Activated CD4-positive, alpha-beta T cell treated with anti-CD3 and anti-CD28 coated beads for 36 hours (primary cell): ENCODE results near the gene FOXRED2. TPM values are rescaled to one million over a fixed set of nuclear protein-coding genes. Genes with fewer than 3 reads are reported as not detected.
"Not testable (repeated sequence)": the region's sequence is repeated elsewhere in the genome, so short reads cannot be mapped to it uniquely, and the experiment has no call there.

Source experiments
- ATAC-seq: fragments of 200-7000 bp; cut with Tn5 transposase; one replicate; pipeline ENCODE4 v1.10.0; 2021; ENCODE audit warnings: mild to moderate bottlenecking, moderate library complexity
- CTCF ChIA-PET: fragments of 350-600 bp; sonication (Branson Sonifier 250); formaldehyde crosslinking; loops from one replicate; lab custom pipeline; 2021; ENCODE audit warnings: antibody characterized with exemption; lab: Charles Lee
- POLR2A ChIA-PET: fragments of 350-600 bp; sonication (Branson Sonifier 250); formaldehyde crosslinking; loops from one replicate; lab custom pipeline; 2021; ENCODE audit warnings: antibody characterized with exemption, inconsistent platforms; lab: Charles Lee
- DNase-seq: peaks from one replicate; pipeline ENCODE4 v3.0.0-alpha.2; 2020
- H3K27ac Mint-ChIP-seq: one replicate; pipeline ENCODE4 v1.8.0; 2021; ENCODE audit warnings: mixed read lengths
- H3K27me3 Mint-ChIP-seq: one replicate; pipeline ENCODE4 v1.8.0; 2021; ENCODE audit warnings: mixed read lengths
- H3K36me3 Mint-ChIP-seq: one replicate; pipeline ENCODE4 v1.8.0; 2021; ENCODE audit warnings: low read depth, mixed read lengths
- H3K4me1 Mint-ChIP-seq: one replicate; pipeline ENCODE4 v1.8.0; 2021; ENCODE audit warnings: mixed read lengths
- H3K4me3 Mint-ChIP-seq: one replicate; pipeline ENCODE4 v1.8.0; 2021; ENCODE audit warnings: mild to moderate bottlenecking, moderate library complexity, mixed read lengths
- H3K9me3 Mint-ChIP-seq: one replicate; pipeline ENCODE4 v1.8.0; 2021; ENCODE audit warnings: low read depth, mixed read lengths
- intact Hi-C, 2 experiments: fragments of 100-400 bp; cut with DNase I in 1 of 2; cut with micrococcal nuclease in 1 of 2; formaldehyde crosslinking; loops; one replicate each; pipeline versions ENCODE4 v1.14.2 to v1.15.1; 2022 to 2024; cut with DNase I, micrococcal nuclease
- total RNA-seq, 2 experiments: library from RNA; stranded (reverse); gene quantifications; one replicate each; pipeline ENCODE4 v1.2.3, GENCODE V29; 2021

FOXRED2 gene
- total RNA-seq, 2 experiments from 2014 or later, result 15.7 to 16.6 TPM

DNA sequence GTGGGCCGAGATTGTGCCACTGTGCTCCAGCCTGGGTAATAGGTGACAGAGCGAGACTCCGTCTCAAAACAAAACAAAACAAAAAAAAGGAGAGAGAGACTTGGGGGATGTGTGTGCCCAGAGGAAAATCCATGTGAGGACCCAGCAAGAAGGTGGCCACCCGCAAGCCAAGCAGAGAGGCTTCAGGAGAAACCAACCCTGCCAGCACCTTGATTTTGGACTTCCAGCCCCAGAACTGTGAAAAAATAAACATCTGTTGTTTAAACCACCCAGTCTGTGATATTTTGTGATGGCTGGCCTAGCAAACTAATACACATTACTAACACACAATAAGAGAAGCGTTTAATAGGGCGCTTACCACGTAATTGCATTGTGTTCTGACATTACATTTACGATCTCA is 46.6 kb downstream of the FOXRED2 start:
- peaks cover 10% of the 10 kb centered on the region for H3K4me1 Mint-ChIP-seq
- intact Hi-C loops, result no loop called here
- H3K27ac Mint-ChIP-seq, result no peak overlapping the region
- ATAC-seq (no peak), DNase-seq (no peak)
- H3K4me3 Mint-ChIP-seq, result no peak overlapping the region
- CTCF ChIA-PET, result interaction anchor here (1.1 to 1.8 kb wide), 2 partner anchors 12 to 158 kb away, joined by 3 to 7 read pairs; no protein-coding TSS in a partner anchor
- POLR2A ChIA-PET, result no interaction called here
- no peaks in the 10 kb centered on the region for H3K27me3 Mint-ChIP-seq
- H3K36me3 Mint-ChIP-seq, result no peaks in the 10 kb centered on the region
- no peaks in the 10 kb centered on the region for H3K9me3 Mint-ChIP-seq

GRCh38 chr22:36457688-36458450 is 49.0 kb downstream of the FOXRED2 start:
- intact Hi-C loops, result no loop called here
- Mint-ChIP-seq H3K4me3 (no peak overlapping the region), H3K4me1 (peaks cover 21% of the 10 kb centered on the region), H3K9me3 (no peaks in the 10 kb centered on the region), H3K27ac (no peak overlapping the region), H3K36me3 (no peaks in the 10 kb centered on the region), H3K27me3 (no peaks in the 10 kb centered on the region)
- ATAC-seq (no peak), DNase-seq (no peak)
- ChIA-PET POLR2A (interaction anchor here (1.0 kb wide), 2 partner anchors 52 to 71 kb away, joined by 3 read pairs; no protein-coding TSS in a partner anchor), CTCF (no interaction called here)

DNA sequence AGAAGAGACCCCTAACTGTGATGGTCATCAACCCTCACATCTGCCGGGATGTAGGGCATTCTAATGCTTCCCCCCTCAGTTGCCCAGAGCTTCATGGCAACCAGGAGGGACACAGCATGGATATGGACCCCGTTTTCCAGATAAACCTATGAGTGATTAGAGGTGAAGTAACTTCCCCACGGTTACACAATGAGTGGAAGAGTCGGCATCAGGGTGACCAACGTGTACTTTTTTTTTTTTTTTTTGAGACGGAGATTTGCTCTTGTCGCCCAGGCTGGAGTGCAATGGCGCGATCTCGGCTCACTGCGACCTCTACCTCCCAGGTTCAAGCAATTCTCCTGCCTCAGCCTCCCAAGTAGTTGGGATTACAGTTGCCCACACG is 50.4 kb downstream of the FOXRED2 start:
- intact Hi-C loops, result no loop called here
- Mint-ChIP-seq H3K9me3 (no peaks in the 10 kb centered on the region), H3K4me3 (no peak overlapping the region), H3K36me3 (no peaks in the 10 kb centered on the region), H3K27ac (peak overlapping the region; percentile 28), H3K4me1 (peaks cover 35% of the 10 kb centered on the region), H3K27me3 (no peaks in the 10 kb centered on the region)
- POLR2A ChIA-PET, result no interaction called here
- DNase-seq (no peak), ATAC-seq (no peak)
- CTCF ChIA-PET, result interaction anchor here (1.3 to 2.9 kb wide), 3 partner anchors 14 to 155 kb away, joined by 4 to 10 read pairs (median 9); no protein-coding TSS in a partner anchor

DNA sequence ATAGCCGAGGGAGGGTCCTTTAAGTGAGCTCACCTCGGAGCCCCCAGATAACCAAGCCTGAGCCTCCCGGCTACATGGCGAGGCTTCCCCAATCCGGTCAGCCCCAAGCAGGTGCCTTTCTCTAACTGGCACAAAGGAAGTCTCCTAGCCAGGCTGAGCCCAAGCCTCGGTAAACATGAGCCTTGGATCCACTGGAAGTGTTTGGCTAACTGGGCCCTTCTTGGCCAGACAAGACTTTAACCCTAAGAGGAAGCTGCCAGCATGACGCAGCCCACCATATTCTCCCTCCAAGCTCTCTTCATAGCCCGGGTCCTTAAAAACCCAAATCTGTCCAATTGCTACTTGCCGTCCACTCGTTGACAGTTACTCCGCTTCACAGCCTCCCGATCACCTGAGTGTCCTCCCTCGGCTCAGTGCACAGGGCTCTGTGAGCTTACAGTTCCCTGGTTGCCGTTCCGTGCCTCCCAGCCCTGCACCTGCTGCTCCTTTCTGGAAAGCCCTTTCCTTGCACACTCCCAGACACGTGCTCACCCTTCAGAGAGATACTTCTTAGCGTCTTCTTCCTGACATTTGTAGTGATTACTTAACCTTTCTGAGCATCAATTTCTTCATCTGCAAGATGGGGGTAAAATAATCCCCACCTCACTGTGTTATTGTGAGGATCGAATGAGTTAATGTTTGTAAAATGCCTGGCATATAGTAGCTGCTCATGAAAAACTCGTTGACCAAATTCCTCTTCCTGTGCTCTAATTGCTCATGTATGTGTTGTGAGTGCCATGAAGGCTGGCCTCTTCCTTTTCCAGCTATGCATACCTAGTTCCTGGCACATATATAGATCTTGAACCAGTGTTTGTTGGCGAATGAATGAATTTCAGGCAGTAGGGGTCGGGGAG is 51.0 kb downstream of the FOXRED2 start:
- ChIA-PET CTCF (interaction anchor here (0.5 to 2.9 kb wide), 10 partner anchors 15 to 1169 kb away, joined by 3 to 10 read pairs (median 3); no protein-coding TSS in a partner anchor), POLR2A (interaction anchor here (0.6 to 1.0 kb wide), 3 partner anchors 27 to 99 kb away, joined by 3 to 4 read pairs (median 3); no protein-coding TSS in a partner anchor)
- Mint-ChIP-seq H3K4me1 (peaks cover 41% of the 10 kb centered on the region), H3K36me3 (no peaks in the 10 kb centered on the region), H3K27me3 (no peaks in the 10 kb centered on the region), H3K27ac (peak overlapping the region; percentile 28), H3K9me3 (no peaks in the 10 kb centered on the region), H3K4me3 (peak overlapping the region; percentile 22)
- ATAC-seq (no peak), DNase-seq (no peak)
- intact Hi-C loops, result loop anchor here (1.0 to 2.0 kb wide), 8 partner anchors 25 to 127 kb away; partner anchors contain the start of genes EIF3D (in 2 of the 2) and TXN2 (in 1 of the 2)

DNA sequence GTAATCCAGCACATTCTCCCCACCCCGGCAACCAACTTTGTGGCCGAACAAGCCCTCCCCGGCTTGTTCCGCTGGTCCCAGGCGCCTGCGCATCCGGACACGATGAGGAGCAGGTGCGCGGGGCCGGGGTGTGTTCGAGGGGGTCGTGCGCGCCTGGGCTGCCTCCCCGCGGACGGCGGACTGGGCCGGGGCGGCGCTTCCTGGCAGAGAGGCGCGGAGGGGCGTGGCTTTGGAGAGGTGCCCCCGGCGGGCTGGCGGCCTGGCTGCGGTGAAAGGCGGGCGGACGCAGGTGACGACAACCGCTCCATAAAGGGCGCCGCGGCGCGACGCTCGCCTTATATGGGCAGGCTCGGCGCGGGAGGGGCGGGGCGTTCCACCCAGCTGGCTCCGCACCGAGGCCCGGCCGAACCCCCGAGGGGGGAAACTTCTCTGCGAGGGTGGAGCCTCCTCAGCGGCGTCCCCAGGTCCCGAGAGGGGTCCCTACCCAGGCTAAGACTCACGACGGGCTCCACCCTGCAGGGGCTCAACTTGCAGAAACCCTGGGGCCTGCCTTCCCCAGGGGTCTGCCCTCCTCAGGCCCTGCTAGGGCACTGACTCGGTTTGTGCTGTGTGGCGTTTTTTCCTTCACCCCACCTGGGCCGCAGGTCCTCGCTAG is 51.8 kb downstream of the FOXRED2 start:
- ATAC-seq (peak; percentile 82), DNase-seq (peak; percentile 98)
- no peaks in the 10 kb centered on the region for H3K36me3 Mint-ChIP-seq
- ChIA-PET POLR2A (interaction anchor here (0.6 to 1.1 kb wide), 6 partner anchors 16 to 99 kb away, joined by 3 to 4 read pairs (median 4); no protein-coding TSS in a partner anchor), CTCF (interaction anchor here (0.5 to 2.9 kb wide), 11 partner anchors 16 to 205 kb away, joined by 3 to 10 read pairs (median 3); no protein-coding TSS in a partner anchor)
- peak overlapping the region; percentile 67 for H3K27ac Mint-ChIP-seq
- H3K4me3 Mint-ChIP-seq, result peak overlapping the region; percentile 71
- no peaks in the 10 kb centered on the region for H3K27me3 Mint-ChIP-seq
- H3K9me3 Mint-ChIP-seq, result no peaks in the 10 kb centered on the region
- intact Hi-C loops, result loop anchor here (1.0 to 2.0 kb wide), 8 partner anchors 26 to 126 kb away; partner anchors contain the start of genes EIF3D (in 2 of the 2) and TXN2 (in 1 of the 2)
- peaks cover 44% of the 10 kb centered on the region for H3K4me1 Mint-ChIP-seq

DNA sequence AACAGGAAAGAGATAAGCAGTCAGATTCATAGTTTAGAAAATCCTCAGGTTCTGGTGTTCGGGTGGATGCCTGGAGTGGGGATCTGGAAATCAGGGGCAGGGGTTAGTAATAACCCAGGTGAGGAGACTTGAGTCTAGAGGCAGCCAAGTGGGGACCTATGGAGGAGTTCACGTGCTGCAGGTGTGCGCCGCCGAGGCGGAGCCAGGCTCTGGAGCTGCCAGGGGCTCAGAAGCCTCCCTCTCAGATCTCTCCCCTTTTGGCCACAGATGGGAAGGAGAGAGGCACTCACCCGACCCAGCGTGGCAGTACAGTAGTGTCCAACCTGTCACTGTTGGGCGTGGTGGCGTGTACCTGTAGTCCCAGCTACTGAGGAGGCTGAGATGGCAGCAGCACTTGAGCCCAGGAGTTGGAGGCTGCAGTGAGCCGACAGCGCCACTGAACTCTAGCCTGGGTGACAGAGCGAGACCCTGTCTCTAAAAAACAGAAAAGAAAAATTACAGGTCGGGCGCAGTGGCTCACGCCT is 52.9 kb downstream of the FOXRED2 start:
- Mint-ChIP-seq H3K27me3 (no peaks in the 10 kb centered on the region), H3K4me1 (peaks cover 44% of the 10 kb centered on the region), H3K27ac (peak overlapping the region; percentile 63), H3K4me3 (peak overlapping the region; percentile 71), H3K9me3 (no peaks in the 10 kb centered on the region), H3K36me3 (no peaks in the 10 kb centered on the region)
- intact Hi-C loops, result loop anchor here (2.0 kb wide), 3 partner anchors 43 to 121 kb away; partner anchors contain the start of gene EIF3D (in 1 of the 2)
- ATAC-seq, result no peak
- DNase-seq, result peak; percentile 23
- ChIA-PET POLR2A (interaction anchor here (0.6 to 1.1 kb wide), 3 partner anchors 15 to 126 kb away, joined by 4 to 5 read pairs (median 4); no protein-coding TSS in a partner anchor), CTCF (interaction anchor here (0.8 to 2.9 kb wide), 3 partner anchors 17 to 115 kb away, joined by 3 to 9 read pairs (median 5); no protein-coding TSS in a partner anchor)

DNA sequence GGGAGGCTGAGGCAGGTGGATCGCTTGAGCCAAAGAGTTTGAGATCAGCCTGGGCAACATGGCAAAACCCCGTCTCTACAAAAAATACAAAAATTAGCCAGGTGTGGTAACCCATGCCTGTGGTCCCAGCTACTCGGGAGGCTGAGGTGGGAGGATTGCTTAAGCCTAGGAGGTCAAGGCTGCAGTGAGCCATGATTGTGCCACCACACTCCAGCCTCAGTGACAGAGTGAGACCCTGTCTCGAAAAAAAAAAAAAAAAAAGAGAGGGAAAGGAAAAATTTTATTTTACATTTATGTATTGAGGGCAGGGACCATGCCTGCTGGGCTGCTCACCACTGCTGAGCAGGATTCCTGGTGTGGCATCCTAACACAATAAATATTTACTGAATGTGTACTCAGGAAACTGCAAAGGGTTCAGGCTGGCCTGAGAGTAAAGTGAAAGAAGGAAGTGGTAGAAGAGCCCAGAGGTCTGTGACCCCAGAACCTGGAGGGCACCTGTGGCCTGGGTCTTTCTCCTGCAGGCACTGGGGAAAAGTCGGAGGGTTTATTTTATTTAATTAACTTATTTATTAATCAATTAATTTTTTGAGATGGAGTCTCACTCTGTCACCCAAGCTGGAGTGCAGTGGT is 53.7 kb downstream of the FOXRED2 start:
- H3K27me3 Mint-ChIP-seq, intact Hi-C loops, ATAC-seq, H3K36me3 Mint-ChIP-seq, DNase-seq, CTCF ChIA-PET, H3K9me3 Mint-ChIP-seq: not testable (repeated sequence)
- Mint-ChIP-seq H3K4me1 (peaks cover 44% of the 10 kb centered on the region), H3K4me3 (peak overlapping the region; percentile 71), H3K27ac (peak overlapping the region; percentile 96)
- POLR2A ChIA-PET, result interaction anchor here (0.7 to 1.6 kb wide), 2 partner anchors 76 to 88 kb away, joined by 3 to 4 read pairs; no protein-coding TSS in a partner anchor

DNA sequence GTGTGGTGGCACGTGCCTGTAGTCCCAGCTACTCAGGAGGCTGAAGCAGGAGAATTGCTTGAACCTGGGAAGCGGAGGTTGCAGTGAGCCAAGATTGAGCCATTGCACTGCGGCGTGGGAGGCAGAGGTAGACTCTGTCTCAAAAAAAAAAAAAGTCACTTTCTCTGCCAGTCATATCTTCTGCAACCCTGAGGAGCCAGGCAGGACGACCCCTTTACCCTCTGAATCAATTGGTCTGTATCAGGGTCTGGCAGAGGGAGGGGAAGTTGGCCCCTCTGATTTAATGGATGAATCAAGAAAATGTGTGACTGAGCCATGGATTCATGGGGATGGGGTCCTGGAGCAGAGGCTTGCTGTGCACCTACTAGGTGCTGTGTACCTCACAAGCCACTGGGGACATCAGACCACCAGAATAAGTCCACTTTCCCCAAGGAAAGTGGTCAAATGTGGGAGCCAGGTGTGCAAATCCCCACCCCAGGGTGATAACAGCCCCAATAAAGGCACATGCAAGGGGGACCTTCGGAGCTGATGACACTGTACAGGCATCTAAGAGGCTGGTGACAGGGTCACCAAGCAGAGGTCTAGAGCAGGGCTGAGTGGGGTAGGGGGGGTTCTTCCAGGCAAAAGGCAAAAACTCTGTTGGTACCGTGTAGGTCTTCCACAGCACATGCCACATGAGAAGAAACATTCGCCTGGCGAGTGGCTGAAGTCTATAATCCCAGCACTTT is 54.4 kb downstream of the FOXRED2 start:
- H3K4me1 Mint-ChIP-seq, result peaks cover 47% of the 10 kb centered on the region
- intact Hi-C loops, result no loop called here
- peak; percentile 11 for ATAC-seq
- POLR2A ChIA-PET, result interaction anchor here (0.7 to 1.6 kb wide), 4 partner anchors 64 to 124 kb away, joined by 3 to 5 read pairs (median 4); partner anchors contain the start of gene MYH9
- peak overlapping the region; percentile 54 for H3K4me3 Mint-ChIP-seq
- no peaks in the 10 kb centered on the region for H3K36me3 Mint-ChIP-seq
- no peaks in the 10 kb centered on the region for H3K9me3 Mint-ChIP-seq
- no peaks in the 10 kb centered on the region for H3K27me3 Mint-ChIP-seq
- H3K27ac Mint-ChIP-seq, result peak overlapping the region; percentile 96
- CTCF ChIA-PET, result interaction anchor here (0.9 to 1.3 kb wide), 2 partner anchors 18 to 31 kb away, joined by 3 read pairs; no protein-coding TSS in a partner anchor
- peak; percentile 68 for DNase-seq

- DNase-seq, ATAC-seq, H3K36me3 Mint-ChIP-seq, H3K27me3 Mint-ChIP-seq, H3K4me3 Mint-ChIP-seq, H3K9me3 Mint-ChIP-seq: not testable (repeated sequence)
- intact Hi-C loops, result loop anchor here (1.0 kb wide), 4 partner anchors 30 to 86 kb away; partner anchors contain the start of genes EIF3D (in 1 of the 2) and TXN2 (in 1 of the 2)
- ChIA-PET CTCF (interaction anchor here (1.3 kb wide), 1 partner anchor 19 kb away, joined by 3 read pairs; no protein-coding TSS in a partner anchor), POLR2A (interaction anchor here (1.1 kb wide), 1 partner anchor 116 kb away, joined by 3 read pairs; no protein-coding TSS in a partner anchor)
- H3K27ac Mint-ChIP-seq, result peak overlapping the region; percentile 96
- H3K4me1 Mint-ChIP-seq, result peaks cover 43% of the 10 kb centered on the region
These were observed 55.9 kb downstream of the FOXRED2 start for GRCh38 chr22:36450923-36451322.
